B cell (primary cell): ENCODE results near the gene TPO. TPM values are rescaled to one million over a fixed set of nuclear protein-coding genes. Genes with fewer than 3 reads are reported as not detected.

ENCODE experiments used
- ATAC-seq: fragments of 200-7000 bp; cut with Tn5 transposase; one replicate; pipeline ENCODE4 v1.10.0; 2021; ENCODE audit warnings: low read depth, mild to moderate bottlenecking, moderate number of reproducible peaks, moderate library complexity
- CTCF ChIA-PET: fragments of 350-600 bp; sonication (Branson Sonifier 250); formaldehyde crosslinking; loops from one replicate; lab custom pipeline; 2021; ENCODE audit warnings: antibody characterized with exemption, inconsistent platforms; lab: Charles Lee
- POLR2A ChIA-PET: fragments of 350-600 bp; sonication (Branson Sonifier 250); formaldehyde crosslinking; loops from one replicate; lab custom pipeline; 2021; ENCODE audit warnings: antibody characterized with exemption; lab: Charles Lee
- DNase-seq: peaks from one replicate; pipeline ENCODE4 v3.0.0; 2013
- H2AFZ ChIP-seq: 2 replicates; pipeline ENCODE4 v1.6.1; 2012; ENCODE audit warnings: mild to moderate bottlenecking, low read depth, low read length; ENCODE audit not compliant: insufficient read depth, poor library complexity, severe bottlenecking
- H3K27ac ChIP-seq, 2 donors: 1 replicate in 1 of 2; 2 replicates in 1 of 2; pipeline ENCODE4 v1.5.1; 2012 to 2013; ENCODE audit warnings: low read length in 2 of 2, mild to moderate bottlenecking in 2 of 2, moderate library complexity in 1 of 2
- H3K27me3 ChIP-seq, 4 experiments: fragments of 200-600 bp in 1 of 4; sonication (generic) in 1 of 4; replicated peaks in 1 of 4; 1 replicate in 2 of 4; 2 replicates in 2 of 4; pipeline versions ENCODE4 v1.6.1 to v1.7.0; 2013 to 2016; ENCODE audit warnings: low read length in 3 of 4, mild to moderate bottlenecking in 2 of 4, mixed read lengths in 1 of 4, moderate library complexity in 1 of 4; ENCODE audit not compliant: insufficient read depth in 4 of 4, control insufficient read depth in 3 of 4; ENCODE audit errors: control extremely low read depth in 1 of 4
- H3K36me3 ChIP-seq, 2 experiments: replicated peaks in 1 of 2; 1 replicate in 1 of 2; 2 replicates in 1 of 2; pipeline versions ENCODE4 v1.6.1 to v1.7.1; 2013; ENCODE audit warnings: low read length in 1 of 2; ENCODE audit not compliant: insufficient read depth in 2 of 2, control insufficient read depth in 1 of 2; ENCODE audit errors: control extremely low read depth in 1 of 2, extremely low read depth in 1 of 2
- H3K4me1 ChIP-seq, 2 donors: fragments of 200-600 bp in 1 of 2; sonication (generic) in 1 of 2; 1 replicate in 1 of 2; 2 replicates in 1 of 2; pipeline versions ENCODE4 v1.5.1 to v1.6.1; 2013 to 2017; ENCODE audit warnings: low read length in 2 of 2; ENCODE audit not compliant: control insufficient read depth in 2 of 2, insufficient read depth in 2 of 2
- H3K4me2 ChIP-seq: replicated peaks from 2 replicates; pipeline ENCODE3; 2012; ENCODE audit warnings: mild to moderate bottlenecking, low read depth, low read length; ENCODE audit not compliant: poor library complexity, severe bottlenecking
- H3K4me3 ChIP-seq, 5 experiments: fragments of 200-600 bp in 1 of 5; sonication (generic) in 1 of 5; 1 replicate in 3 of 5; 2 replicates in 2 of 5; pipeline versions ENCODE4 v1.5.1 to v1.7.0; 2011 to 2016; ENCODE audit warnings: low read length in 4 of 5, mild to moderate bottlenecking in 4 of 5, low read depth in 2 of 5, control low read depth in 1 of 5, moderate library complexity in 1 of 5; ENCODE audit not compliant: insufficient read depth in 1 of 5; ENCODE audit errors: control extremely low read depth in 1 of 5, extremely low read depth in 1 of 5
- H3K79me2 ChIP-seq: fragments of 200-600 bp; sonication (generic); one replicate; pipeline ENCODE4 v1.6.0; 2016; ENCODE audit warnings: low read length; ENCODE audit not compliant: control insufficient read depth, insufficient read depth
- H3K9ac ChIP-seq: fragments of 200-600 bp; sonication (generic); 2 replicates; pipeline ENCODE4 v1.6.1; 2017; ENCODE audit warnings: mild to moderate bottlenecking, low read length, moderate library complexity
- H3K9me3 ChIP-seq, 3 donors: one replicate each; pipeline versions ENCODE4 v1.6.1 to v1.7.1; 2013; ENCODE audit warnings: low read length in 2 of 3; ENCODE audit not compliant: control insufficient read depth in 2 of 3, insufficient read depth in 1 of 3; ENCODE audit errors: control extremely low read depth in 1 of 3
- H4K20me1 ChIP-seq: 2 replicates; pipeline ENCODE4 v1.6.0; 2012; ENCODE audit warnings: mild to moderate bottlenecking, low read length; ENCODE audit not compliant: insufficient read depth, control insufficient read depth, poor library complexity, severe bottlenecking
- H3K27ac Mint-ChIP-seq: one replicate; pipeline ENCODE4 v1.8.0; 2021; ENCODE audit warnings: mixed read lengths
- H3K27me3 Mint-ChIP-seq: one replicate; pipeline ENCODE4 v1.8.0; 2021; ENCODE audit warnings: mixed read lengths
- H3K4me1 Mint-ChIP-seq: one replicate; pipeline ENCODE4 v1.8.0; 2021; ENCODE audit warnings: mixed read lengths
- H3K4me3 Mint-ChIP-seq: one replicate; pipeline ENCODE4 v1.8.0; 2021; ENCODE audit warnings: mixed read lengths
- H3K9me3 Mint-ChIP-seq: one replicate; pipeline ENCODE4 v1.8.0; 2022; ENCODE audit warnings: mixed read lengths; ENCODE audit not compliant: insufficient read depth
- EZH2 ChIP-seq: IDR thresholded peaks from 2 replicates; pipeline ENCODE4 v1.6.1; 2012; ENCODE audit warnings: borderline replicate concordance, low read depth, mild to moderate bottlenecking, moderate library complexity, low read length; ENCODE audit not compliant: insufficient read depth, poor library complexity, severe bottlenecking
- WGBS: methylation state at CpG from one replicate; pipeline ENCODE4 v1.1.5; 2013; ENCODE audit warnings: missing lambda C conversion rate; ENCODE audit not compliant: insufficient coverage; 5-methylcytosine and 5-hydroxymethylcytosine counted together
- intact Hi-C: fragments of 100-400 bp; cut with micrococcal nuclease; formaldehyde crosslinking; loops from one replicate; pipeline ENCODE4 v1.10.0; 2022
- polyA plus RNA-seq: library from polyadenylated mRNA; depleted of rRNA; stranded (reverse); fragments of >200 nt; gene quantifications from 2 replicates; pipeline ENCODE4 v1.2.3, GENCODE V29; 2012
- total RNA-seq, 2 donors: library from RNA; stranded (reverse); fragments of 120-200 nt in 1 of 2; gene quantifications; 1 replicate in 1 of 2; 2 replicates in 1 of 2; pipeline versions ENCODE4 v1.2.3 to v1.2.4, GENCODE V29; 2013 to 2022
- TF ChIP-seq, protein P1 (sequence below): fragments of 200-600 bp; IDR thresholded peaks from one replicate; pipeline ENCODE4 v1.8.0; 2022; ENCODE audit warnings: antibody characterized with exemption, mild to moderate bottlenecking

TPO gene
- total and polyA plus RNA-seq, 2 donors (not counting 1 experiment from before 2014, with no cell fraction given), result not detected

DNA sequence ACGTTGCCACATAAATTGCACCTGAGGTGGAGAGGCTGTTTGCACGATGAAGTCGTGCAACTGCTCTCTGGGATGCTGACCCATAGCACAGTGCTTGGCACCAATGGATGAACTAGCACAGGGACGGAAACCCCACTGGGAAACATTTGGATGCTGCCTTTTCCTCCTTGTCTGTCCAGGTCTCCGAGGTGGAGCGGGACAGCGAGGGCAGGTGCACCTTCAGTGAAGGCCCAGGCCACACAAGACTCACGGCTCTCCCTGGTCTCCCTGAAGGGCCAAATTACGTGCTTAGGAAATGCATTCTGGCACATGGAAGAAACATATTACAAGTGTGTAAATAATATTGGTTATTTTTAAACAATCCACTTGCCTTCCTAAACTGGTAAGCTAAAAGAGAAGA lies 70.3 kb downstream of the TPO start:
- H2AFZ ChIP-seq, result no peak overlapping the region
- H3K27ac ChIP-seq, result no peak overlapping the region
- intact Hi-C loops, result no loop called here
- peaks cover 0 to 8% (median 0%) of the 10 kb centered on the region in 3 donors for H3K9me3 ChIP-seq
- no peak overlapping the region for H3K4me2 ChIP-seq
- Mint-ChIP-seq H3K4me3 (no peak overlapping the region), H3K27me3 (no peaks in the 10 kb centered on the region), H3K27ac (no peak overlapping the region), H3K4me1 (no peaks in the 10 kb centered on the region), H3K9me3 (no peaks in the 10 kb centered on the region)
- WGBS, result 81% methylated on average over 6 of the region's 9 CpGs
- no peaks in the 10 kb centered on the region for H3K79me2 ChIP-seq
- CTCF ChIA-PET, result no interaction called here
- no peak for TF ChIP-seq EZH2
- TF ChIP-seq, protein P1, sequence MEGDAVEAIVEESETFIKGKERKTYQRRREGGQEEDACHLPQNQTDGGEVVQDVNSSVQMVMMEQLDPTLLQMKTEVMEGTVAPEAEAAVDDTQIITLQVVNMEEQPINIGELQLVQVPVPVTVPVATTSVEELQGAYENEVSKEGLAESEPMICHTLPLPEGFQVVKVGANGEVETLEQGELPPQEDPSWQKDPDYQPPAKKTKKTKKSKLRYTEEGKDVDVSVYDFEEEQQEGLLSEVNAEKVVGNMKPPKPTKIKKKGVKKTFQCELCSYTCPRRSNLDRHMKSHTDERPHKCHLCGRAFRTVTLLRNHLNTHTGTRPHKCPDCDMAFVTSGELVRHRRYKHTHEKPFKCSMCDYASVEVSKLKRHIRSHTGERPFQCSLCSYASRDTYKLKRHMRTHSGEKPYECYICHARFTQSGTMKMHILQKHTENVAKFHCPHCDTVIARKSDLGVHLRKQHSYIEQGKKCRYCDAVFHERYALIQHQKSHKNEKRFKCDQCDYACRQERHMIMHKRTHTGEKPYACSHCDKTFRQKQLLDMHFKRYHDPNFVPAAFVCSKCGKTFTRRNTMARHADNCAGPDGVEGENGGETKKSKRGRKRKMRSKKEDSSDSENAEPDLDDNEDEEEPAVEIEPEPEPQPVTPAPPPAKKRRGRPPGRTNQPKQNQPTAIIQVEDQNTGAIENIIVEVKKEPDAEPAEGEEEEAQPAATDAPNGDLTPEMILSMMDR, result no peak
- H3K36me3 ChIP-seq, result no peaks in the 10 kb centered on the region
- no peaks in the 10 kb centered on the region for H3K4me1 ChIP-seq
- H3K9ac ChIP-seq, result no peak overlapping the region
- DNase-seq, result no peak
- no peaks in the 10 kb centered on the region for H3K27me3 ChIP-seq
- no peaks in the 10 kb centered on the region for H4K20me1 ChIP-seq
- POLR2A ChIA-PET, result no interaction called here
- ATAC-seq, result no peak
- H3K4me3 ChIP-seq, result no peak overlapping the region

- 96% methylated on average over 18 of the region's 22 CpGs for WGBS
- POLR2A ChIA-PET, result no interaction called here
- no peaks in the 10 kb centered on the region for H3K27me3 ChIP-seq
- no peak overlapping the region for H3K27ac Mint-ChIP-seq
- peaks cover 0 to 8% (median 0%) of the 10 kb centered on the region in 3 donors for H3K9me3 ChIP-seq
- no peaks in the 10 kb centered on the region for H3K4me1 Mint-ChIP-seq
- H3K9me3 Mint-ChIP-seq, result no peaks in the 10 kb centered on the region
- no peak overlapping the region for H3K4me3 Mint-ChIP-seq
- H3K36me3 ChIP-seq, result no peaks in the 10 kb centered on the region
- no peak for ATAC-seq
- TF ChIP-seq EZH2, result no peak
- TF ChIP-seq, protein P1, result no peak
- H3K79me2 ChIP-seq, result no peaks in the 10 kb centered on the region
- H3K27me3 Mint-ChIP-seq, result no peaks in the 10 kb centered on the region
- no peaks in the 10 kb centered on the region for H3K4me1 ChIP-seq
- intact Hi-C loops, result no loop called here
- DNase-seq, result no peak
- no peak overlapping the region for H2AFZ ChIP-seq
- no peaks in the 10 kb centered on the region for H4K20me1 ChIP-seq
- no peak overlapping the region for H3K9ac ChIP-seq
- H3K27ac ChIP-seq, result no peak overlapping the region
- CTCF ChIA-PET, result no interaction called here
- H3K4me3 ChIP-seq, result no peak overlapping the region
- H3K4me2 ChIP-seq, result no peak overlapping the region
Measured at GRCh38 chr2:1484131-1484884, 71.0 kb downstream of the TPO start.
